Measurements from ENCODE around the gene FARS2. TPM values are rescaled to one million over a fixed set of nuclear protein-coding genes. Genes with fewer than 3 reads are reported as not detected.

The FARS2 gene
- polyA plus RNA-seq, 1 donor (not counting 4 experiments of a cell fraction or from before 2014, with no cell fraction given) = 21.3 TPM

GRCh38 chr6:5424726-5425125, 163.4 kb downstream of the FARS2 start:
- no peaks in the 10 kb centered on the region for H3K79me2 ChIP-seq (ENCODE audit: control insufficient read depth, insufficient read depth, low read length)
- peaks cover 0 to 3% of the 10 kb centered on the region in 2 experiments for H3K36me3 ChIP-seq (ENCODE audit: control insufficient read depth in 2 of 2, extremely low read depth in 1 of 2, insufficient read depth in 2 of 2, low read length in 2 of 2)
- TF ChIP-seq EZH2 (IDR thresholded peaks at IDR 0.05; ENCODE audit: low read length) = no peak
- TF ChIP-seq CTCF (optimal IDR thresholded peaks at IDR 0.05 in 1 of 3, IDR thresholded peaks at IDR 0.05 in 1 of 3, conservative IDR thresholded peaks at IDR 0.05 in 1 of 3; ENCODE audit: extremely low read depth in 1 of 3, insufficient read depth in 2 of 3, low read length in 3 of 3) = no peak
- no peaks in the 10 kb centered on the region for H3K27me3 ChIP-seq (ENCODE audit: control insufficient read depth, extremely low read depth, insufficient read depth, low read length)
- no peak for FAIRE-seq
- no peak overlapping the region for H3K27ac ChIP-seq (ENCODE audit: control insufficient read depth, insufficient read depth, low read length)
- no peak overlapping the region for H3K4me3 ChIP-seq (ENCODE audit: control insufficient read depth in 2 of 3, extremely low read depth in 1 of 3, insufficient read depth in 2 of 3, low read depth in 1 of 3, low read length in 3 of 3)
- H3K4me1 ChIP-seq (ENCODE audit: control insufficient read depth, extremely low read depth, insufficient read depth, low read length) = no peaks in the 10 kb centered on the region
- H3K9me1 ChIP-seq (ENCODE audit: control insufficient read depth, extremely low read depth, insufficient read depth, low read length) = no peaks in the 10 kb centered on the region
- H4K20me1 ChIP-seq (ENCODE audit: control insufficient read depth, extremely low read depth, insufficient read depth, low read length) = no peaks in the 10 kb centered on the region
- H3K4me2 ChIP-seq (ENCODE audit: control insufficient read depth, extremely low read depth, insufficient read depth, low read depth, low read length) = no peak overlapping the region
- dilution Hi-C loops (cut with MboI; ENCODE audit: extremely low pct_ligation_motif_present, low sequenced_read_pairs) = no loop called here
- no peak overlapping the region for H3K9ac ChIP-seq (ENCODE audit: control insufficient read depth, extremely low read depth, insufficient read depth, low read length)
- H2AFZ ChIP-seq (ENCODE audit: control insufficient read depth, low read length) = no peak overlapping the region
- no peaks in the 10 kb centered on the region for H3K9me3 ChIP-seq (ENCODE audit: control insufficient read depth, low read depth, low read length)
- DNase-seq (ENCODE audit: low read depth, low spot score) = no peak

- no peaks in the 10 kb centered on the region for H3K9me1 ChIP-seq (ENCODE audit: control insufficient read depth, extremely low read depth, insufficient read depth, low read length)
- TF ChIP-seq EZH2 (IDR thresholded peaks at IDR 0.05; ENCODE audit: low read length) (no peak), CTCF (optimal IDR thresholded peaks at IDR 0.05 in 1 of 3, IDR thresholded peaks at IDR 0.05 in 1 of 3, conservative IDR thresholded peaks at IDR 0.05 in 1 of 3; ENCODE audit: extremely low read depth in 1 of 3, insufficient read depth in 2 of 3, low read length in 3 of 3) (no peak)
- H2AFZ ChIP-seq (ENCODE audit: control insufficient read depth, low read length) = no peak overlapping the region
- H3K27ac ChIP-seq (ENCODE audit: control insufficient read depth, insufficient read depth, low read length) = no peak overlapping the region
- H3K79me2 ChIP-seq (ENCODE audit: control insufficient read depth, insufficient read depth, low read length) = no peaks in the 10 kb centered on the region
- FAIRE-seq (no peak), DNase-seq (ENCODE audit: low read depth, low spot score) (no peak)
- no peaks in the 10 kb centered on the region for H4K20me1 ChIP-seq (ENCODE audit: control insufficient read depth, extremely low read depth, insufficient read depth, low read length)
- no peaks in the 10 kb centered on the region for H3K9me3 ChIP-seq (ENCODE audit: control insufficient read depth, low read depth, low read length)
- no peaks in the 10 kb centered on the region for H3K27me3 ChIP-seq (ENCODE audit: control insufficient read depth, extremely low read depth, insufficient read depth, low read length)
- H3K36me3 ChIP-seq (ENCODE audit: control insufficient read depth in 2 of 2, extremely low read depth in 1 of 2, insufficient read depth in 2 of 2, low read length in 2 of 2) = peaks cover 0 to 1% of the 10 kb centered on the region in 2 experiments
- H3K4me3 ChIP-seq (ENCODE audit: control insufficient read depth in 2 of 3, extremely low read depth in 1 of 3, insufficient read depth in 2 of 3, low read depth in 1 of 3, low read length in 3 of 3) = no peak overlapping the region
- dilution Hi-C loops (cut with MboI; ENCODE audit: extremely low pct_ligation_motif_present, low sequenced_read_pairs) = no loop called here
- H3K9ac ChIP-seq (ENCODE audit: control insufficient read depth, extremely low read depth, insufficient read depth, low read length) = no peak overlapping the region
- no peaks in the 10 kb centered on the region for H3K4me1 ChIP-seq (ENCODE audit: control insufficient read depth, extremely low read depth, insufficient read depth, low read length)
- no peak overlapping the region for H3K4me2 ChIP-seq (ENCODE audit: control insufficient read depth, extremely low read depth, insufficient read depth, low read depth, low read length)
Measured at GRCh38 chr6:5425267-5425666, 164.0 kb downstream of the FARS2 start.
